Effector memory CD8-positive, alpha-beta T cell (primary cell): ENCODE measurements around the gene IL24.
A peak's percentile ranks its signal among the peaks of the same experiment; 100 is the strongest.
"Not testable (repeated sequence)": the region's sequence is repeated elsewhere in the genome, so short reads cannot be mapped to it uniquely, and the experiment has no call there.

Source experiments
- ATAC-seq: fragments of 150-1000 bp; cut with Tn5 transposase; replicated peaks from 2 replicates; pipeline ENCODE4 v1.10.0; 2021; ENCODE audit warnings: mild to moderate bottlenecking, moderate library complexity
- DNase-seq, 3 experiments: peaks; one replicate each; pipeline ENCODE4 v3.0.0; 2021
- H3K27ac Mint-ChIP-seq, 2 donors: one replicate each; pipeline ENCODE4 v1.8.0; 2022; ENCODE audit warnings: mild to moderate bottlenecking in 2 of 2, mixed read lengths in 2 of 2, moderate library complexity in 2 of 2
- H3K27me3 Mint-ChIP-seq, 2 donors: one replicate each; pipeline ENCODE4 v1.8.0; 2022; ENCODE audit warnings: mixed read lengths in 2 of 2
- H3K36me3 Mint-ChIP-seq: one replicate; pipeline ENCODE4 v1.8.0; 2022; ENCODE audit warnings: mild to moderate bottlenecking, moderate library complexity, mixed read lengths; ENCODE audit not compliant: insufficient read depth
- H3K4me1 Mint-ChIP-seq, 2 donors: one replicate each; pipeline ENCODE4 v1.8.0; 2022; ENCODE audit warnings: low read depth in 2 of 2, mixed read lengths in 2 of 2
- H3K4me3 Mint-ChIP-seq, 2 donors: one replicate each; pipeline ENCODE4 v1.8.0; 2022; ENCODE audit warnings: mild to moderate bottlenecking in 2 of 2, mixed read lengths in 2 of 2, moderate library complexity in 2 of 2
- H3K9me3 Mint-ChIP-seq, 2 donors: one replicate each; pipeline ENCODE4 v1.8.0; 2022; ENCODE audit warnings: mixed read lengths in 2 of 2

IL24 gene

DNA sequence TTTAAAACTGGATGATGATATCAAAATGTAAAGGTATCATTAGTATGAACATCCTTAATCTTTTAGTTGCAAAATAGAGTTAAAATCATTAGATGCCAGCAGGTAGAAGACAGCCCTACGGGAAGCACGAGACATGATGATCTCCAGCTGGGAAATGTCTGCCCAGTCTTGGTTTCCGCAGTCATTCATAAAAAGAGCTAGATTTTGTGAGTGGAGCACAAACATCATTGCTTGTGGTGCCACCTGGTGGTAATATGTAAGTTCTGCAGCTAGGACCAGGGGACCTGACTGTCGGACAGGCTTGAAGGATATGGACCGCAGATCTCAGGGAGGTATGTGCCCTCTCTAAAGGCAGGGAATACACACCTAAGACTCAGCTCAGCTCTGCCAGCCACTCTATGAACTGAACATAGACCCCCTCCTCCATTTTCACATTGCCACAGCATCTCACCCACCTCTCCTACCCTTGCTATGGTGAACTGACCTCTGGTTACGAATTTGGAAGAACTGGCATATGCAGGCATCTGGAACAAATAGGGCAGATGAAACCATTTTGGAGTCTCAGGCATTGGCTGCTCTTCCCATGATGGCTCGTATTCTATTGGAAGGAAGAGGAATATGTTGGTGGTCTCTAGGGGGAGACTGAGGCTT lies 15.3 kb downstream of the IL24 start:
- H3K36me3 Mint-ChIP-seq: peaks cover 67% of the 10 kb centered on the region
- peaks cover 78 to 84% of the 10 kb centered on the region in 2 donors for H3K4me1 Mint-ChIP-seq
- H3K27me3 Mint-ChIP-seq: no peaks in the 10 kb centered on the region
- peak; percentile 56 to 65 (median 61) for DNase-seq
- peak; percentile 64 for ATAC-seq
- H3K4me3 Mint-ChIP-seq: peak overlapping the region; percentile 30 to 50
- H3K27ac Mint-ChIP-seq: peak overlapping the region in 1 of 2 donors; percentile 71
- no peaks in the 10 kb centered on the region for H3K9me3 Mint-ChIP-seq

DNA sequence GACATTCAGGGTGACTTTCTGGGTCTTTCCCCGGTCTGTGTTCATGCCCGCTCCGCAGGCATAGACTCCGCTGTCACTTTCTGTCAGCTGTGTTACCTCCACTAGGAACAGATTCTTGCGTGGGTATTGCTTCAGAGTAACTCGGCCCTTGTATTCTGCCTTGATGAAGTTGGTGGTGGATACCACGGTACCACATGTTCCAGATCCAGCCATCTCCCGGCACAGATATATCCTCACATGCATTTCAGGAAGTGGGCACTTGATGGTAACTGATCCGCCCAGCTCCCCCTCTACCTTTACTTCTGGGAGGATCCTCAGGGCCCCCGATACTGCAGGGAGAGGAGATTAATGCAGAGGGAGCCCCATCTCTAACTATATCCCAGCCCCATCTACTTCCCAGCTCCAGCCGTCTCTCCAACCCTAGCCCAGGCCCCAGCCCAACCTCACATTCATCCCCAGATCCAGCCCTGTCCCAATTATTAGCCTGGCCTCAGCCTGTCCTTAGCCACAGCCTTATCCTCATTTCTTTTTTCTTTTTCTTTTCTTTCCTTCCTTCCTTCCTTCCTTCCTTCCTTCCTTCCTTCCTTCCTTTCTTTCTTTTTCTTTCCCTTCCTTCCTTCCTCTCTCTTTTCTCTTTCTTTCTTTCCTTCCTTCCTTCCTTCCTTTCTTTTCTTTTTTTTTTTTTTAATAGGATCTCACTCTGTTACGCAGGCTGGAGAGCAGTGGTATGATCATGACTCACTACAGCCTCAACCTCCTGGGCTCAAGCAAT lies 16.7 kb downstream of the IL24 start:
- H3K9me3 Mint-ChIP-seq: no peaks in the 10 kb centered on the region
- peaks cover 78 to 85% of the 10 kb centered on the region in 2 donors for H3K4me1 Mint-ChIP-seq
- no peaks in the 10 kb centered on the region for H3K27me3 Mint-ChIP-seq
- ATAC-seq (no peak), DNase-seq (no peak)
- peaks cover 71% of the 10 kb centered on the region for H3K36me3 Mint-ChIP-seq
- H3K27ac Mint-ChIP-seq: peak overlapping the region in 1 of 2 donors; percentile 71
- no peak overlapping the region for H3K4me3 Mint-ChIP-seq

- H3K9me3 Mint-ChIP-seq: no peaks in the 10 kb centered on the region
- H3K36me3 Mint-ChIP-seq: peaks cover 71% of the 10 kb centered on the region
- DNase-seq (no peak), ATAC-seq (no peak)
- peaks cover 80 to 88% of the 10 kb centered on the region in 2 donors for H3K4me1 Mint-ChIP-seq
- H3K27me3 Mint-ChIP-seq: no peaks in the 10 kb centered on the region
- H3K4me3 Mint-ChIP-seq: no peak overlapping the region
- H3K27ac Mint-ChIP-seq: peak overlapping the region in 1 of 2 donors; percentile 71
Measured at GRCh38 chr1:206915030-206915735, 17.9 kb downstream of the IL24 start.

- H3K4me3 Mint-ChIP-seq: no peak overlapping the region
- DNase-seq: no peak
- no peak for ATAC-seq
- no peaks in the 10 kb centered on the region for H3K27me3 Mint-ChIP-seq
- no peaks in the 10 kb centered on the region for H3K9me3 Mint-ChIP-seq
- H3K4me1 Mint-ChIP-seq: peaks cover 81 to 88% of the 10 kb centered on the region in 2 donors
- H3K36me3 Mint-ChIP-seq: peaks cover 62% of the 10 kb centered on the region
- peak overlapping the region in 1 of 2 donors; percentile 71 for H3K27ac Mint-ChIP-seq
Measured at GRCh38 chr1:206916000-206916709, 18.9 kb downstream of the IL24 start.

DNA sequence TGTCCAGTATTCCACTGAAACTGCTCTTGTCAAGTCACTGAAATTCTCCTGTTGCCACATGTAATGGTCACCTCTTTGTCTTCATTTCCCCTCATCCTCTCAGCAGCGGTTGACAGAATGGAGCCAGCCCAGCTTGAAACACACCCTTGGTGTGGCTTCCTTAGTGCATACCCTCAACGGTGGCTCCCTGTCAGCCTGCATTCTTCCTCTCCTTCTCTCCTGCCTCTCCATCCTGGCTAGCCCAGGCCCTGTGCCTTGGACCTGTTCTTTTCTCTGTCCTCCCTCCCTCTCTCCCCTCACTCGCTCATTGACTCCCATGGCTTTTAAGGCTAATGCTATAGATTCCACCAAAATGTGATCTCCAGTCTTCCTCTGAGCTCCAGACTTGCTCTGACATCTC lies 20.8 kb downstream of the IL24 start:
- Mint-ChIP-seq H3K9me3 (no peaks in the 10 kb centered on the region), H3K36me3 (peaks cover 46% of the 10 kb centered on the region), H3K4me3 (no peak overlapping the region), H3K27me3 (no peaks in the 10 kb centered on the region), H3K4me1 (peaks cover 67 to 70% of the 10 kb centered on the region in 2 donors), H3K27ac (peak overlapping the region in 1 of 2 donors; percentile 71)
- no peak for ATAC-seq
- DNase-seq: no peak

DNA sequence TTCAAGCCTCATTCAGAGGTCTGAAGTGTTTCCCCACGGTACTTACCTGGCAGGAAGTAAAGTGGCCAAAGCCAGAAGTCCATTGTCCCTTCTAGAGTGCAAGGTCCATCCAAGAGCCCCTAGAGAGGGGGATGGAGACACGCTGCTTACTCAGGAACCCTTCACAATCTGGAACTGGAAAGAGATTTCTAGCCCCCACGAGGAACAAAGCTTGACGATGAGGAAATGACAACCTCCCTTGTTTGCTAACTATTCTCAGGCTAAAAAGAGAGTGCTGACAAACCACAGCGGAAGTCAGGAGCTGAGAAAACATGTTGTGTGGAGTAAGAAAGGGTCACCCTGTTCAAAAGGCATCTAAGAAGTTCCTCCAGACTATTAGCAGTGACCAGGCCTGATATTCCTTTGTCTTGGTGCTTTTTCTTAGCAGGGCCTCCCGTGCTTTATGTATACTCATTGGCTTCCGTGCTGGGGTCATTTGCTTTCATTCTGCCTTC lies 24.6 kb downstream of the IL24 start, which contains the start of gene FCMR:
Gene FCMR, minus strand, starts transcription at position 170 of the 494 bp plus-strand sequence. Its CDS starts 87 bp downstream, at position 83.
- no peaks in the 10 kb centered on the region for H3K27me3 Mint-ChIP-seq

DNA sequence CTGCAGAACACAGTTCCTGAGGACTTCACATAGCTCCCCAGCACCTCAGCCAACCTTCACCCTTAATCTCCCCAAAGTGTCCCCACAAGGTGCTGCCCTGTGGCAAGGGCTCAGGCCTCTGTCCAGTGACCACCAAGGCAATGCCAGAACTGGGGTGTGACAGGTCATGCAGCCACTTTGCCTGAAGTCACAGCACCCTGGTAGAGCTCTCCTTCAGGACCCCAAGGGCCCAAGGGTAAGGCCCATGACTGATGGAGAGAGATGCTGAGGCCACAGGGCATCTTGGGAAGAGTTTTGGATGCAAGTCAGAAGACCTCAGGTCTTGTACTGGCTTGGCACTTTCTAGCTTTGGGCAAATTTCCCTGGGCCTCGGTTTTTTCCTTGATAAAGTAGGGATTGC lies 25.3 kb downstream of the IL24 start:
- H3K27me3 Mint-ChIP-seq: no peaks in the 10 kb centered on the region
- no peak overlapping the region for H3K4me3 Mint-ChIP-seq
- peaks cover 25 to 27% of the 10 kb centered on the region in 2 donors for H3K4me1 Mint-ChIP-seq
- ATAC-seq: no peak
- H3K36me3 Mint-ChIP-seq: peaks cover 12% of the 10 kb centered on the region
- DNase-seq: no peak
- no peaks in the 10 kb centered on the region for H3K9me3 Mint-ChIP-seq
- H3K27ac Mint-ChIP-seq: no peak overlapping the region

More for the DNA sequence above, 24.6 kb downstream of the IL24 start, which contains the start of gene FCMR:
- peak; percentile 44 for ATAC-seq
- no peak within 1 kb of the TSS for H3K27ac Mint-ChIP-seq
- no peaks in the 10 kb centered on the region for H3K9me3 Mint-ChIP-seq
- H3K4me3 Mint-ChIP-seq: no peak within 1 kb of the TSS
- H3K4me1 Mint-ChIP-seq: peaks cover 31 to 33% of the 10 kb centered on the region in 2 donors
- DNase-seq: peak; percentile 39 to 49 (median 41)
- H3K36me3 Mint-ChIP-seq: peaks cover 18% of the 10 kb centered on the region

GRCh38 chr1:206923009-206923960 lies 26.0 kb downstream of the IL24 start:
- H3K9me3 Mint-ChIP-seq: no peaks in the 10 kb centered on the region
- no peaks in the 10 kb centered on the region for H3K27me3 Mint-ChIP-seq
- no peak overlapping the region for H3K27ac Mint-ChIP-seq
- no peak overlapping the region for H3K4me3 Mint-ChIP-seq
- ATAC-seq (peak; percentile 70), DNase-seq (peak; percentile 61 to 67 (median 65))
- peaks cover 5% of the 10 kb centered on the region for H3K36me3 Mint-ChIP-seq
- peaks cover 19% of the 10 kb centered on the region in 2 donors for H3K4me1 Mint-ChIP-seq

DNA sequence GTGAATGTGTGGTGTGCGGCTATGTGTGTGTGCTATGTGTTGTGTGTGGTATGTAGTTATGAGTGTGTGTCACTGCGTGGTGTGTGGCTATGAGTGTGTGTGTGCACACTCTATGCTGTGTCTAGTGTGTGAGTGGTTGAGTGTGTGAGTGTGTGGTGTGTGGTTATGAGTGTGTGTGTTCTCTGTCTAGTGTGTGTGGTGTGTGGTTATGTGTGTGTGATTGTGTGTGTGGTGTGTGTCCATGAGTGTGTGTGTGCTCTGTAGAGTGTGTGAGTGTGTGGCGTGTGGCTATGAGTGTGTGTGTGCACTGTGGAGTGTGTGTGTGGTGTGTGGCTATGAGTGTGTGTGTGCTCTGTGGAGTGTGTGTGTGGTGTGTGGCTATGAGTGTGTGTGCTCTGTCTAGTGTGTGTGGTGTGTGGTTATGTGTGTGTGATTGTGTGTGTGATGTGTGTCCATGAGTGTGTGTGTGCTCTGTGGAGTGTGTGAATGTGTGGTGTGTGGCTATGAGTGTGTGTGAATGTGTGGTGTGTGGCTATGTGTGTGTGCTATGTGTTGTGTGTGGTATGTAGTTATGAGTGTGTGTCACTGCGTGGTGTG lies 26.8 kb downstream of the IL24 start:
- H3K27ac Mint-ChIP-seq, DNase-seq, ATAC-seq, H3K4me3 Mint-ChIP-seq, H3K9me3 Mint-ChIP-seq, H3K36me3 Mint-ChIP-seq, H3K27me3 Mint-ChIP-seq: not testable (repeated sequence)
- peaks cover 13 to 15% of the 10 kb centered on the region in 2 donors for H3K4me1 Mint-ChIP-seq

DNA sequence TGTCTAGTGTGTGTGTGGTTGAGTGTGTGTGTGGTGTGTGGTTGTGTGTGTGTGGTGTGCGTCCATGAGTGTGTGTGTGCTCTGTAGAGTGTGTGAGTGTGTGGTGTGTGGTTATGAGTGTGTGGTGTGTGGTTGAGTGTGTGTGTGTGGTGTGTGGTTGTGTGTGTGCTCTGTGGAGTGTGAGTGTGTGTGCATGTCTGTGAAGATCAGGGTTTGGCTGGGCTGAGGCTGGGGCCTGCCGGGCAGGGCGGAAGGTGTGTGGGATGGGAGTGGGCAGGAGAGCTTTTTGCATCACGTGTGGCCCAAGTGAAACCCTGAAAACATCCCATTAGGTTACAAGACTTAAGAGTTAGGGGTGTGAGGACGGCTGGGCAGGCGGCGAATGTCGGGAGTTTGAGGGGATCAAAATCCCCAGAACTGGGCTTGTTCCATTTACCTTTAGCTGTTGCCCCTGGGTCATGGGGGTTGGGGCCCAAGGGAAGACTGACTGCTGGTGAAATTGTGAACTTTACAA lies 27.4 kb downstream of the IL24 start:
- Mint-ChIP-seq H3K9me3 (no peaks in the 10 kb centered on the region), H3K4me1 (peaks cover 15% of the 10 kb centered on the region in 2 donors), H3K4me3 (no peak overlapping the region), H3K36me3 (no peaks in the 10 kb centered on the region), H3K27ac (no peak overlapping the region), H3K27me3 (no peaks in the 10 kb centered on the region)
- DNase-seq: no peak
- ATAC-seq: peak; percentile 2

- DNase-seq: peak; percentile 66 to 70 (median 67)
- peaks cover 17% of the 10 kb centered on the region in 2 donors for H3K4me1 Mint-ChIP-seq
- no peaks in the 10 kb centered on the region for H3K36me3 Mint-ChIP-seq
- H3K27me3 Mint-ChIP-seq: no peaks in the 10 kb centered on the region
- no peaks in the 10 kb centered on the region for H3K9me3 Mint-ChIP-seq
- no peak overlapping the region for H3K4me3 Mint-ChIP-seq
- peak; percentile 75 for ATAC-seq
- H3K27ac Mint-ChIP-seq: no peak overlapping the region
Measured at GRCh38 chr1:206925106-206925736, 28.0 kb downstream of the IL24 start.
